Colonic mucosa (tissue), 4 donors: ENCODE measurements around the gene ST8SIA3. TPM values are rescaled to one million over a fixed set of nuclear protein-coding genes. Genes with fewer than 3 reads are reported as not detected.

Experiments
- DNase-seq: peaks from one replicate; pipeline ENCODE4 v3.0.0-alpha.2; 2020
- H3K27ac ChIP-seq: fragments of 200-600 bp; one replicate; pipeline ENCODE4 v1.8.0; 2021
- H3K27me3 ChIP-seq: fragments of 200-600 bp; one replicate; pipeline ENCODE4 v1.8.0; 2021
- H3K36me3 ChIP-seq: fragments of 200-600 bp; one replicate; pipeline ENCODE4 v1.8.0; 2021
- H3K4me1 ChIP-seq: fragments of 200-600 bp; one replicate; pipeline ENCODE4 v1.8.0; 2021; ENCODE audit warnings: mild to moderate bottlenecking
- H3K4me3 ChIP-seq: fragments of 200-600 bp; one replicate; pipeline ENCODE4 v1.8.0; 2021
- H3K9ac ChIP-seq, 2 donors: one replicate each; pipeline ENCODE4 v1.7.0; 2013; ENCODE audit warnings: control low read depth in 2 of 2, low read depth in 2 of 2, low read length in 2 of 2
- H3K9me3 ChIP-seq: fragments of 200-600 bp; one replicate; pipeline ENCODE4 v1.8.0; 2021
- intact Hi-C: fragments of 100-400 bp; cut with DNase I; formaldehyde crosslinking; loops from one replicate; pipeline ENCODE4 v1.14.1; 2022
- total RNA-seq, 2 donors: library from RNA; stranded (reverse); fragmentation: NEBNext Ultra II Directional in 1 of 2; extraction: Animal tissue kit (Norgen Biotek cat#: 25700) in 1 of 2; gene quantifications; one replicate each; pipeline ENCODE4 v1.2.1, GENCODE V29; 2021
- TF ChIP-seq, protein P1 (sequence below): fragments of 200-600 bp; IDR thresholded peaks from one replicate; pipeline ENCODE4 v1.8.0; 2022; ENCODE audit warnings: antibody characterized with exemption, mild to moderate bottlenecking
- donor health status: healthy.
- donor health status: DM: no; HTN: no; CAD: no.
- donor health status: DM: no; HTN: no; CAD: no.

The ST8SIA3 gene
- total RNA-seq, 2 donors from 2014 or later, result 0.05 TPM

DNA sequence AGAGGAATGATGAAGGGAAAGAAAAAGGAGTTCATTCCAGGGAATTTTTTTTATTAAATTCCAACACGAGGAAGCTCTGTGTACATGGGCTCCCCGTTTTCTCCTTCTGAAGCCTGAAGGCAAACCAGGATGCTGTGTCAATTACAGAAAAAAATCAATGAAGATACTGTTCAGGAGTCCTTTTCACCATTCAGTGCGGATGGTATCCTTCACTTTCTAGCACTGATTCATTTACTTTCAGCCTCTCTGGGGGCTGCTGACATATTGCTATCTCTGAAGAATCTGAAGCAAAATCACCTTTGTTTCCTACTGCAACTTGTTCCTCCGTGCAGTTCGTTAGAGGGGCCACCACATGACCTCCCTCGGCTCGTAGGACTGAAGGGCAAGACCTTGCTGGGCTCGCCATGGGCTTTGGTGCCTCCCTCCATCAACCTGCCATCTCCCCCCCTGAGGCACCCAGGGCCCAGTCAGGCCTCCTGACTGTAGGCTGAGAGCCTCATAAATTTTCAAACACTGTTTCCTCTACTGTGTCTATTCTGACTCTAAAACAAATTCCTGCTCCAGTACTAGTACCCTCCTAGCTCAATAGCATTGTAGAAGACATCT lies 25.5 kb upstream of the ST8SIA3 start:
- no peaks in the 10 kb centered on the region for H3K36me3 ChIP-seq
- no peaks in the 10 kb centered on the region for H3K9me3 ChIP-seq
- no peak overlapping the region for H3K4me3 ChIP-seq
- no peaks in the 10 kb centered on the region for H3K27me3 ChIP-seq
- DNase-seq, result no peak
- TF ChIP-seq, protein P1, sequence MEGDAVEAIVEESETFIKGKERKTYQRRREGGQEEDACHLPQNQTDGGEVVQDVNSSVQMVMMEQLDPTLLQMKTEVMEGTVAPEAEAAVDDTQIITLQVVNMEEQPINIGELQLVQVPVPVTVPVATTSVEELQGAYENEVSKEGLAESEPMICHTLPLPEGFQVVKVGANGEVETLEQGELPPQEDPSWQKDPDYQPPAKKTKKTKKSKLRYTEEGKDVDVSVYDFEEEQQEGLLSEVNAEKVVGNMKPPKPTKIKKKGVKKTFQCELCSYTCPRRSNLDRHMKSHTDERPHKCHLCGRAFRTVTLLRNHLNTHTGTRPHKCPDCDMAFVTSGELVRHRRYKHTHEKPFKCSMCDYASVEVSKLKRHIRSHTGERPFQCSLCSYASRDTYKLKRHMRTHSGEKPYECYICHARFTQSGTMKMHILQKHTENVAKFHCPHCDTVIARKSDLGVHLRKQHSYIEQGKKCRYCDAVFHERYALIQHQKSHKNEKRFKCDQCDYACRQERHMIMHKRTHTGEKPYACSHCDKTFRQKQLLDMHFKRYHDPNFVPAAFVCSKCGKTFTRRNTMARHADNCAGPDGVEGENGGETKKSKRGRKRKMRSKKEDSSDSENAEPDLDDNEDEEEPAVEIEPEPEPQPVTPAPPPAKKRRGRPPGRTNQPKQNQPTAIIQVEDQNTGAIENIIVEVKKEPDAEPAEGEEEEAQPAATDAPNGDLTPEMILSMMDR, result no peak
- intact Hi-C loops, result no loop called here
- no peak overlapping the region for H3K27ac ChIP-seq
- H3K9ac ChIP-seq, result no peak overlapping the region
- no peaks in the 10 kb centered on the region for H3K4me1 ChIP-seq

DNA sequence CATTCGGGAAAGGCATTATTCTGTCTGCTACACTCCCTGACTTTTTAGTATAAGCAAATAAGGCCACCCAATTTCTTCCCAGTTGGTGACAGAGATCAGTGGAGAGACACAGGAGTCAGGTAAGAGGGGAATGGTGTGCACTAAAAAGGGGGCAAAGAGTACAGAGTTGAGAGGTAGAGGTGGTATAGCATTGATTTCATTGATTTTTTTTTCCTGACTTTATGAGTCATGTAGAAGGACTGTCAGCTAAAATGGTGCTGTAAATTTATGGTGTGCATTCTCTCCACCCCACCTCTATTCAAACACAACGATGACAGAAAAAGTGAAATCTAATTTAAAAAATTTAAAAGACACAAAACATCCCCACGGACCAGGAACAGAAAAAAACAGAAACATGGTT lies 23.7 kb upstream of the ST8SIA3 start:
- H3K36me3 ChIP-seq, result no peaks in the 10 kb centered on the region
- no peak overlapping the region for H3K4me3 ChIP-seq
- H3K27ac ChIP-seq, result no peak overlapping the region
- H3K27me3 ChIP-seq, result no peaks in the 10 kb centered on the region
- H3K9ac ChIP-seq, result no peak overlapping the region
- H3K9me3 ChIP-seq, result no peaks in the 10 kb centered on the region
- intact Hi-C loops, result no loop called here
- DNase-seq, result no peak
- TF ChIP-seq, protein P1, result no peak
- no peaks in the 10 kb centered on the region for H3K4me1 ChIP-seq

DNA sequence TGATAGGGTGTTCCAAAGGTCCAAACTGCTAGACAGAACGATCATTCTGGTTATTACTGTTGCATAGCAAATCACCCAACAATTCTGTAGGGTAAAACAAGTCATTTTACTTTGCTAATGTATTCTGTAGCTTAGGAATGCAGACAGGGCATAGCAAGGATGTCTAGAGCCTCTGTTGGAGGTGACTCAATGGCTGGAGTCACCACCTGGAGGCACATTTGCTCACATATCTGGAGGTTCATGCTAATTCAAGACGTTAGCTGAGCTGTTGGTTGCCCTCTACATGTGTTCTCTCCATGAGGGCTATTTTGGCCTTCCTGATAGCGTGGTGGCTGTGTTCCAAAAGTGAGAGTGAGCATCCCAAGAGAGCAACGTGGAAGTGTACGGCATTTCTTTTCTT lies 22.5 kb upstream of the ST8SIA3 start:
- Histone ChIP-seq H3K27me3 (no peaks in the 10 kb centered on the region), H3K4me3 (no peak overlapping the region), H3K27ac (no peak overlapping the region), H3K9ac (no peak overlapping the region), H3K36me3 (no peaks in the 10 kb centered on the region), H3K9me3 (no peaks in the 10 kb centered on the region), H3K4me1 (no peaks in the 10 kb centered on the region)
- intact Hi-C loops, result no loop called here
- DNase-seq, result no peak
- TF ChIP-seq, protein P1, result no peak

DNA sequence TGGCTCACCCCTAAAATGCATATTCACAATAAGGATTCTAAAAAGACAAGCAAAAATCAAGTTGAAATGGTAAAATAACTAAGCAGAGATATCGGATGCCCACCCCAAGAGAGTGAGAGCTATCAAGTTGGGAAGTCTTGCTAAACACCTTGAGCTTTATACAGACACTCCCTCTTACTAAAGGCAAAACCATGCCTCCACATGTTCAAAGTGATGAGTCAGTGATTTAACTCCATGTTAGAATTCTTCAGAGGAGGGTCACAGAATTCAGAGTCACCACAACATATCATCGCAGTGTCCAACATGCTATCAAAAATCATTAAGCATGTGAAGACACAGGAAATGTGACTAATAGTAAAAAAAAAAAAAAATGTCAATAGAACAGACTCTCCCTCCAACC lies 20.6 kb upstream of the ST8SIA3 start:
- Histone ChIP-seq H3K9ac (no peak overlapping the region), H3K36me3 (no peaks in the 10 kb centered on the region), H3K4me3 (no peak overlapping the region), H3K27me3 (no peaks in the 10 kb centered on the region), H3K4me1 (no peaks in the 10 kb centered on the region), H3K9me3 (no peaks in the 10 kb centered on the region), H3K27ac (no peak overlapping the region)
- DNase-seq, result no peak
- TF ChIP-seq, protein P1, result no peak
- intact Hi-C loops, result no loop called here

DNA sequence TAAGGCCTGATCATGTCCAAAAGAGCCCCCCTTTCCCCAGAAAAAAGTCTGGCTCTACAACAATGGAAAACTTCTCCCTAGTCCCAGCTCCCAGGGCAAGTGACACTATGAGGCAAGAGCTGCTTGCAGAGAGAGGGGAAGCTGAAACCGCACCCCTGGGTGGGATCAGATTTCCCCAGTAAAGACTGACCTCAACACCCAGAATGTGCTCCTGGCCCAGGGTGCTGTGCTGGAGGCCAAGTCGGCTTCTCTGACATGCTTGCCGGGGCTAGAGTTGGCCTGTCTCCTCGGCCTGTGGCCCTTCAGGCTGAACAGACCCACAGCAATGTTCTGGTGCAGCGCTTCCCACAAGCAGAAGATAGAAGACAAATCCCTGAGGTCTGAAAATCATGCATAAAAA lies 18.4 kb upstream of the ST8SIA3 start:
- Histone ChIP-seq H3K27me3 (no peaks in the 10 kb centered on the region), H3K9ac (no peak overlapping the region), H3K27ac (no peak overlapping the region), H3K4me1 (no peaks in the 10 kb centered on the region), H3K36me3 (no peaks in the 10 kb centered on the region), H3K4me3 (no peak overlapping the region), H3K9me3 (no peaks in the 10 kb centered on the region)
- no peak for DNase-seq
- TF ChIP-seq, protein P1, result no peak
- intact Hi-C loops, result no loop called here
